Measurements from ENCODE around the gene MMD. TPM values are rescaled to one million over a fixed set of nuclear protein-coding genes. Genes with fewer than 3 reads are reported as not detected.

Gene MMD
- total RNA-seq, 1 donor from 2014 or later, result 22.3 TPM

GRCh38 chr17:55420776-55421178 is 858 bp downstream of the MMD start:
- no peak for TF ChIP-seq CTCF (IDR thresholded peaks at IDR 0.05; ENCODE audit: insufficient read depth, low read length, poor library complexity, severe bottlenecking)
- Histone ChIP-seq H3K36me3 (ENCODE audit: control insufficient read depth, insufficient read depth, low read length) (no peaks in the 10 kb centered on the region), H3K4me3 (ENCODE audit: low read depth, low read length) (peak overlapping the region; percentile 79), H3K27me3 (ENCODE audit: control insufficient read depth, insufficient read depth, low read length) (no peaks in the 10 kb centered on the region)
- DNase-seq (ENCODE audit: low read depth), result no peak

- no peaks in the 10 kb centered on the region for H3K36me3 ChIP-seq (ENCODE audit: control insufficient read depth, insufficient read depth, low read length)
- no peaks in the 10 kb centered on the region for H3K27me3 ChIP-seq (ENCODE audit: control insufficient read depth, insufficient read depth, low read length)
- H3K4me3 ChIP-seq (ENCODE audit: low read depth, low read length), result peak overlapping the region; percentile 79
- no peak for TF ChIP-seq CTCF (IDR thresholded peaks at IDR 0.05; ENCODE audit: insufficient read depth, low read length, poor library complexity, severe bottlenecking)
- no peak for DNase-seq (ENCODE audit: low read depth)
These were observed 1.4 kb downstream of the MMD start for GRCh38 chr17:55420067-55420775.

GRCh38 chr17:55418369-55419268 is 3.0 kb downstream of the MMD start:
- no peak for DNase-seq (ENCODE audit: low read depth)
- no peaks in the 10 kb centered on the region for H3K36me3 ChIP-seq (ENCODE audit: control insufficient read depth, insufficient read depth, low read length)
- no peaks in the 10 kb centered on the region for H3K27me3 ChIP-seq (ENCODE audit: control insufficient read depth, insufficient read depth, low read length)
- no peak overlapping the region for H3K4me3 ChIP-seq (ENCODE audit: low read depth, low read length)
- TF ChIP-seq CTCF (IDR thresholded peaks at IDR 0.05; ENCODE audit: insufficient read depth, low read length, poor library complexity, severe bottlenecking), result no peak

- no peaks in the 10 kb centered on the region for H3K27me3 ChIP-seq (ENCODE audit: control insufficient read depth, insufficient read depth, low read length)
- no peak for TF ChIP-seq CTCF (IDR thresholded peaks at IDR 0.05; ENCODE audit: insufficient read depth, low read length, poor library complexity, severe bottlenecking)
- DNase-seq (ENCODE audit: low read depth), result no peak
- H3K36me3 ChIP-seq (ENCODE audit: control insufficient read depth, insufficient read depth, low read length), result no peaks in the 10 kb centered on the region
- H3K4me3 ChIP-seq (ENCODE audit: low read depth, low read length), result no peak overlapping the region
These were observed 4.0 kb downstream of the MMD start for GRCh38 chr17:55417411-55418268.

- no peak overlapping the region for H3K4me3 ChIP-seq (ENCODE audit: low read depth, low read length)
- DNase-seq (ENCODE audit: low read depth), result peak; percentile 50
- H3K27me3 ChIP-seq (ENCODE audit: control insufficient read depth, insufficient read depth, low read length), result no peaks in the 10 kb centered on the region
- no peaks in the 10 kb centered on the region for H3K36me3 ChIP-seq (ENCODE audit: control insufficient read depth, insufficient read depth, low read length)
- TF ChIP-seq CTCF (IDR thresholded peaks at IDR 0.05; ENCODE audit: insufficient read depth, low read length, poor library complexity, severe bottlenecking), result no peak
These were observed 5.1 kb downstream of the MMD start for GRCh38 chr17:55416470-55417052.
